DMS53 treated with DMSO at 0.1 percent for 48 hours (cell line): Measurements from ENCODE around the gene OPRD1.
"Not testable (repeated sequence)": the region's sequence is repeated elsewhere in the genome, so short reads cannot be mapped to it uniquely, and the experiment has no call there.

Experiments used
- DNase-seq: peaks from one replicate; lab custom pipeline; 2025; ENCODE audit not compliant: unreplicated experiment; lab: John Stamatoyannopoulos, UW

OPRD1 gene

GRCh38 chr1:28811766-28812668 lies at the start of gene OPRD1:
Gene OPRD1, plus strand, starts transcription at chr1:28812170. Its CDS starts 214 bp downstream, at chr1:28812384.
- DNase-seq, result no peak

GRCh38 chr1:28766532-28767183 lies 45.3 kb upstream of the OPRD1 start:
- no peak for DNase-seq

- no peak for DNase-seq
Observed at GRCh38 chr1:28770601-28771165, 41.3 kb upstream of the OPRD1 start.

DNA sequence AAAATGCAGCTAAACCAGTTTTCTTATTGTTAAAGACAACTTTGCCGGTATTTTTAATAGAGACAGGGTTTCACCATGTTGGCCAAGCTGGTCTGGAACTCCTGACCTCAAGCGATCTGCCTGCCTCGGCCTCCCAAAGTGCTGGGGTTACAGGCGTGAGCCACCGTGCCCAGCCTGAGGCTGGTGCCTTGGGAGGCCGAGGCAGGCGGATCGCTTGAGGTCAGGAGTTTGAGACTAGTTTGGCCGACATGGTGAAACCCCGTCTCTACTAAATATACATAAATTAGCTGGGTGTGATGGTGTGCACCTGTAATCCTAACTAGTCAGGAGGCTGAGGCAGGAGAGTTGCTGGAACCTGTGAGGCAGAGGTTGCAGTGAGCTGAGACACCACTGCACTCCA lies 40.0 kb upstream of the OPRD1 start:
- not testable (repeated sequence) for DNase-seq

GRCh38 chr1:28773105-28773504 lies 38.9 kb upstream of the OPRD1 start:
- no peak for DNase-seq

GRCh38 chr1:28775121-28775942 lies 36.6 kb upstream of the OPRD1 start:
- DNase-seq, result no peak

DNA sequence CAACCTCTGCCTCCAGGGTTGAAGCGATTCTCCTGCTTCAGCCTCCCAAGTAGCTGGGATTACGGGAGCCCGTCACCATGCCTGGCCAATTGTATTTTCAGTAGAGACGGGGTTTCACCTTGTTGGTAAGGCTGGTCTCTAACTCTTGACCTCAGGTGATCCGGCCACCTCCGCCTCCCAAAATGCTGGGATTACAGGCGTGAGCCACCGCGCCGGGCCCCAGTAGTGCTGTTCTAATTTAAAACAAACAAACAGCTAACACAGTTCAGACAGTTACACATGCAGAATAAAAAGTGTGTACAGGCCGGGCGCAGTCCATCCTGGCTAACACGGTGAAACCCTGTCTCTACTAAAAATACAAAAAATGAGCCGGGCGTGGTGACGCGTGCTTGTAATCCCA lies 35.6 kb upstream of the OPRD1 start:
- DNase-seq, result no peak

DNA sequence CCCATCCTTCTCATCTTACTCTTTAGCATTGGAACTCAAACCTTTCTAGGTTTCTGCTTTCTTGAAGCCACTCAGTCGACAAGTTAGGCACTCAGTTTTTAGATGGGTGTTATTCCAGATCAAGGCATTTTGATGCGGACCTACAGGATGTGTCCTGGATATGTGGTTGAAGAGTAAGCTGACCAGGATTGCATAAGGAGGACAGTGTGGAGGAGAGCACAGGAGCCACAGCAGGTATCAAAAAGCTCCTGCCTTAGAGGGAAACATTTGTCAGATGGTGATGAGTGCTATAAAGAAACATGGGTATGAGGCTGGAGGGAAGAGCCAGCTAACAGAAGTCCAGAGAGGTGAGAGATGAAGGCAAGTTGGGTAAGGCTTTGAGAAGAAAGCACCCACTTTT lies 33.9 kb upstream of the OPRD1 start:
- DNase-seq, result no peak

- no peak for DNase-seq
Observed at GRCh38 chr1:28779751-28780408, 32.1 kb upstream of the OPRD1 start.

GRCh38 chr1:28781305-28781704 lies 30.7 kb upstream of the OPRD1 start:
- no peak for DNase-seq

DNA sequence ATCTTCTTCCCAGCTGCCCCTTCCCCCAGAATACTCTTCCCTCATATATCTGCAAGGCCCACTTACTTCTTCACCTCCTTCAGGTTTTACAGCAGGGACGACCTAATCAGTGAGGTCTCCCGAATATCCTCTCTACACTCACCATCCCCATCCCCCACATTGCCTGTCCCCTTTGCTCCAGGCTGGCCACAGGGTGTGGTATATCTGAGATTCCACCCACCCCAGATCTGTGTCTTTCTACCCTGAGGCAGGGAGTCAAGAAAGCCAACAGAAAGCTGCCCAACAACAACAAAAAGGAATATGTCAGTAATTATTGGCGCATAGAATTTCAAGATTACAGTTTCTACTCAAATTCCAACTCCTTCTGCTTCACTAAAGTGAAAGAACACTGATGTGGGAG lies 30.0 kb upstream of the OPRD1 start:
- DNase-seq, result no peak

DNA sequence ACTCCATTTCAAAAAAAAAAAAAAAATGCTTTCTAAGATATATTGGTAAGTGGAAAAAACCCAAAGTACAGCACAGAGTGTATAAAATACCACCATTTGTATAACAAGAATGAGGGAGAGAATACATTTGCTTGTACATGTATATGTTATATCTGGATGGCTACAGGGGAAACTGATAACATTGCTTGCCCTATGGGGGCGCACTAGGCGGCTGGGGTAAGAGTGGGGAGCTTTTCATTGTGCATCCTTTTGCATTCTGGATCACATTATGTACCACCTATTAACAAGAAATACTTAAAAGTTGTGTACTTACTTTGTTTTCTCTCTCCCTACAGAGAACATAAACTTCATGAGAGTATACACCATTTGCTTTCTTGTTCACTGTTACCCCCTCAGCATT lies 28.6 kb upstream of the OPRD1 start:
- no peak for DNase-seq

GRCh38 chr1:28789412-28789811 lies 22.6 kb upstream of the OPRD1 start:
- DNase-seq, result no peak

DNA sequence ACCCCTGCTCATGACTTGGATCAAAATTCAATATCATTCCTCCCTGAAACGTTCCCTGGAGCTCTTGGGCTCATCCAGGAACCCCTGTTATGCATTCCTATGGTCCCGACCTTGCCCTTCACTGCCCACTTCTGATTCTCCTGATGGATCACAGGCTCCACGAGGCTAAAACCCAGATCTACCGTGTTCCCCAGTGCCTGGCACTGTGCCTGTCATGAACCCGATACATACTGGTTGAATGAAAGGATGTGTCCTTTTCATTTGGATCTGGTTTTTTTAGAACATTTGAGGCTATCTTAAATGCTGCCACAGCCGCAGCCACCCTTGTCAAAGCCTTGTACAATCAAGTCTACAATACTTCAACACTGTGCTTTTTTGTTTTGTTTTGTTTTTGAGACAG lies 22.2 kb upstream of the OPRD1 start:
- no peak for DNase-seq

DNA sequence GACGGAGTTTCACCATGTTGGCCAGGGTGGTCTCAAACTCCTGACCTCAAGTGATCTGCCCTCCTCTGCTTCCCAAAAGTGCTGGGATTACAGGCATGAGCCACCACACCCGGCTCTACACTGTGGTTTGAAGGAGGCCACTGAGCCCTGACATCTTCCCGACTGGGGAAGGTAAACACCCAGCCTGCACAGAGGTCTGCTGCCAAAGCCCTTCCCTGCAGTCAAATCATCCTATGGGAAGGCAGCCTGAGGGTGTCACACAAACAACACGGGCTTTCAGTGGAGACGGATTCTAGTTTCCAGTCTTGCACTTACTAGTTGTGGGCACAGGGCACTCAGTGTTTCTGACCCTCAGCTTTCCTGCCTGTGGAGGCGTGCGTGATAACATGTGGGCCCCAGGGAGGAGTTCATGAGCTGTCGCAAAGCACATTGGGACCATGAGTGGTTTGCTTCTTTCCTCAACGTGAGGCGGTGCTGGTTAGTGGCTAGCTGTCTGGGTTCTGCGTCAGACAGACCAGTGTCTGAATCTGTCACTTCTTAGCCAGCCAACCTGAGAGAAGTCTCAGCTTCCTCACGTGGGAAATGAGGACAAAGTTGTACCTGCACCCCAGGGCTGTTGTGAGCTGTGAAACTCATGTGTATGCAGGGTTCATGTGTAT lies 21.5 kb upstream of the OPRD1 start:
- no peak for DNase-seq

- DNase-seq, result not testable (repeated sequence)
Observed at GRCh38 chr1:28791929-28792328, 20.0 kb upstream of the OPRD1 start.

- DNase-seq, result no peak
Observed at GRCh38 chr1:28792644-28793121, 19.3 kb upstream of the OPRD1 start.

DNA sequence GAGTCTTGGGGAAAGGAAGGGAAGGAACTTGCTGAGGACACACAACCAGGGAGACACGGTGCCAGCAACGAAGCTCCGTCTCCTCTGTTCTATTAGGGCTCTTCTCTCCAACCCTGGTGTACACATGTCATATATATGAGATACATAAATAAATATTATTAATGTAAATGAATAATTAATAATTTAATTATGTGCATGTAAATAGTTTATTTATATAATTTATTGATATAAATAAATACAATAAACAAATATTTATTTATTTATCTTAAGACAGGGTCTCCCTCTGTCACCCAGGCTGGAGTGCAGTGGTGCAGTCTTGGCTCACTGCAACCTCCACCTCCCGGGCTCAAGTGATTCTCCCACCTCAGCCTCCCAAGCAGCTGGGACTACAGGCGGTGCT lies 17.4 kb upstream of the OPRD1 start:
- not testable (repeated sequence) for DNase-seq

DNA sequence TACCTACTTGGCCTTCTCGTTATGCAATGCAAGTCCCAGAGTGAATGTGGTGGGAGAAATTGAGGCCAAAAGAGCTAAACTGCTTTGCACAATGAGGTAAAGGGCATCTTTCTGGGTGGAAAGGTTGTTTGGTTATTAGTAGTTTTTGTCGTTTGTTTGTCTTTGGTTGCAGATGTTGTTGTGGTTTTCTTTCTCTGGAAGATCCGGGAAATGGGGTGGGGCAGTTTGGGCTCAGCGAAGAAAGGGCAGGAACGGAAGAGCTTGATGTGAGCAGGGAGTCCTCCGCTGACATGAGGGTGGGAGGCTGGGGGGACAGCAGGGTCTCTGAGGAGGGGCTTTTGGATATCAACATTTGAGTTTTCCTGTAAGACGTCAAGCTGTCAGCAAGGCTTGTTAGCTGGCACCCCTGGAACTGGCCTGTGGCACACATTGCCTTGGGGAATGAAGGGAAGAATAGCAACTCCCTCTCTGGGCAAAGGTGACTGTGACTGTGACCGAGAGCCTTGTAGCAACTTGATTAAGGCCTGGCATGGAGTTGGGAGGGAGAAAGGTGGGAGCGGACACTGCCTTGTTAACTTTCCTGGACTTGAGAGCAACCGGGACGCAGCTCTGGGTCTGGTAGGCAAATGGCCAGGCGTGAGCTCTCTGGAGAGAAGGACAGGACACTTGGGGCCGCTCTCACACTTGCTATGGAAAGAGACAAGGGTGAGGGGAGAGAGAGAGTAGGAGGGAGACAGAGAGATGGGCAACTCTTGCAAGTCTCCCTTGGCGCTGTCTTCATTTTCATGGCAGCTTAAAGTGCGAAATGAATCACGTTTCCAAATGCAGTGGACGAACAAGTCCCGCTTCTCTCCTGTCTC lies 15.4 kb upstream of the OPRD1 start:
- no peak for DNase-seq
